Esophagus mucosa (tissue), 1 donor: ENCODE measurements around the gene DQX1. TPM values are rescaled to one million over a fixed set of nuclear protein-coding genes. Genes with fewer than 3 reads are reported as not detected.
"Not testable (repeated sequence)": the region's sequence is repeated elsewhere in the genome, so short reads cannot be mapped to it uniquely, and the experiment has no call there.

Source experiments
- ATAC-seq: fragments of 200-7000 bp; cut with Tn5 transposase; one replicate; pipeline ENCODE4 v1.9.1; 2020
- total RNA-seq: library from RNA; stranded (reverse); gene quantifications from one replicate; pipeline ENCODE4 v1.2.4, GENCODE V29; 2023
- donor health status: DM: yes; HTN: yes; CAD: no.

The DQX1 gene
- total RNA-seq, 1 donor from 2014 or later, result 5.6 TPM

DNA sequence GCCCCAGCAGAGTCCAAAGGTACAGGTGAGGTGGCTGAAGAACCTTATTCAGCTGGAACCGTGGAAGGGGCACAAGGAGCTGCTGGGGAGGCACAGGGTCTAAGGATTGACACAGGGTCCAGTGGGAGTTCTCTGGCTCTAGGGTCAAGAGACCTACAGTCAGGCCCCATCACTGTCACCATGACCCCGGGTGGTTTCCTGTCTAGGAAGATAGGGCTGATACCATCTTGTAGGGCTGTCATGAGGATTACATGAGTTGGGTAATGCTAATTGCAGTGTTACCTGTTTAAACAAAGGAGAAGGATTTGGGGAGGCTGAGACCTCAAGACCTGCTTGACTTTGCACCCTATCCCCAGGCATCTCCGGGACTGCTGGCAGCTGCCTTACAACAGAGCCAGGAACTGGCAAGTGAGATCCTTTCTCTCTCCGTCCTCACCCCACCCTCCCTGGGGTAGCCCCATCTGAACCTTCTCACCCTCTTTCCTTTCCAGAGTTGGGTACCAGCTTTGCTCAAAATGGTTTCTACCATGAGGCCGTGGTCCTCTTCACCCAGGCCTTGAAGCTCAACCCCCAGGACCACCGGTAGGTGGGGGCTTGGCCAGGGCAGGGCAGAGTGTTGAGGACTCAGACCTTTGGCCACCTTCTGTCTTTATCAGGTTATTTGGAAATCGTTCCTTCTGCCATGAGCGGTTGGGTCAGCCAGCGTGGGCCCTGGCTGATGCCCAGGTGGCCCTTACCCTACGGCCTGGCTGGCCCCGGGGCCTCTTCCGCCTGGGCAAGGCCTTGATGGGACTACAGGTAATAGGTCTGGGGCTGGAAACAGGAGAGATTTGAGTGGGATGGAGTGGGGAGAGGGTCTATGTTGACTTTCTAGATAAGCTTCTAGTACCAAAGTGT lies 34.1 kb downstream of the DQX1 start:
- no peak for ATAC-seq

DNA sequence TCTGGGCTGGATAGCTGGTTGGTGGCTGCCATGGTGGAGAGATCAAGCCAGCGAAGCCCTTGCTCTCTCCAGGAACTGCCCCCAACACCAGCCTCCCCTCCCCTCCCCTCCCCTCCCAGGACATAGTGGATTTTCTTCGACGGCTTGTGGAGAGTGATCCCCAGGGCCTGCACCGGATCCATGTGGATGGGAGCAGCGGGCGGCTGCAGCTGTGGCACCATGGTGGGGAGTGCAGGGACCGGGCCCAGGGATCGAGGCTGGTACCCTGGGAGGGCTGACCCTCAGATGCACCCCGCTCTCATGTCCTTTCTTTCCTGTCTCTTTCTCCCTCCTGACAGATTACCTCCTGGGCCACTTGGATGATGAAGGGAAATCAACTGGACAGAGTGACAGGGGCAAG lies 36.1 kb downstream of the DQX1 start:
- no peak for ATAC-seq

DNA sequence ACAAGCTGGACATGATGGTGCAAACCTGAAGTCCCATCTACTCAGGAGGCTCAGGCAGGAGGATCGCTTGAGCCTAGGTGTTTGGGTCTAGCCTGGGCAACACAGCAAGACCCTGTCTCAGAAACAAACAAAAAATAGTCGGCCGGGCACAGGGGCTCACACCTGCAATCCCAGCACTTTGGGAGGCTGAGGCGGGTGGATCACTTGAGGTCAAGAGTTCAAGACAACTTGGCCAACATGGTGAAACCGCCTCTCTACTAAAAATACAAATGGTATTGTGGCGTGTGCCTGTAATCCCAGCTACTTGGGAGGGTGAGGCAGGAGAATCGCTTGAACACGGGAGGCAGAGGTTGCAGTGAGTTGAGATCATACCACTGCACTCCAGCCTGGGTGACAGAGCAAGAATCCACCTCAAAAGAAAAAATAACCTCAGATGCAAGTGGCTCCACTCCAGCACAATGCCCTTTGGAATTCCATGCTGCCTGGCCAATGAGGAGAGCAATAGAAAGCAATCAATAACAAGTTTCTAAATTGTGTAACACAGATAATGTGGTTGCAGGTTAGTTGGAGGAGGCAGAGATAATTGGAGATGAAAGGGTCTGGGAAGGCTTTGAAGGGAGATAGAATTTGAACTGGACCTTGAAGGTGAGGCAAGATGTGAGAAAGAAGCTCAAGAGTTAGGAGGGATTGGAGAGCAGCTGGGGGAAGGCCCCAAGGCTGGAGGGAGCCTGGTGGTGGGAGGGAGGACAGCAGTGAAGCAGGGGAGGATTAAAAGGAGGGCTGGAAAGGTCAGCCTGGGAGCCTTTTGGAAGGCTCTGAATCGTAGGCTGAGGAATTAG lies 37.2 kb downstream of the DQX1 start:
- no peak for ATAC-seq

GRCh38 chr2:74486141-74486540 lies 39.9 kb downstream of the DQX1 start:
- ATAC-seq, result no peak

GRCh38 chr2:74483675-74484164 lies 42.3 kb downstream of the DQX1 start:
- ATAC-seq, result not testable (repeated sequence)

GRCh38 chr2:74482801-74483674 lies 43.0 kb downstream of the DQX1 start, which contains the start of the genes CCDC142 and TTC31:
CCDC142 (minus strand) TSS chr2:74482998; CDS start chr2:74482837, 161 bp downstream.
TTC31 (plus strand) TSS chr2:74483081; CDS start chr2:74483096, 15 bp downstream.
- peak; percentile 98 for ATAC-seq

GRCh38 chr2:74481961-74482800 lies 43.9 kb downstream of the DQX1 start:
- peak; percentile 51 for ATAC-seq

DNA sequence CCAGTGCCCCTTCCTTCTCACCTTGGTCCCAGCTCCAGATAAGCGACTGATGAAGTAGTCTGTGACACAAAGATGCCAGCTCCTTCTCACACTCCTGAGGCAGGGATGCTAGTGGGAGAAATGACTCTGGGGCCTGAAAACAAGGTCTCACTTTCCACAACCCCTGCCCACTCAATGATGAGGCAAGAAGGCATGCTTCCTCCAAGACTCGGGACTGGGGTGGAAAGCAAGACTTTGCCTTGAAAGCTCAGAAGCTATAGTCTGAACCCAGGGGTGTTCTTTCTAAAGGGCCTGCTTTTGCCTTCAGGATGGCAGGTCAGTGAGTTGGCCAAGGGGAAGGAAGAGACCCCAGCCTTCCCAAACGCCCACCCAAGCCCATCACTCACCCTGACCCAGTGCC lies 44.6 kb downstream of the DQX1 start:
- no peak for ATAC-seq

DNA sequence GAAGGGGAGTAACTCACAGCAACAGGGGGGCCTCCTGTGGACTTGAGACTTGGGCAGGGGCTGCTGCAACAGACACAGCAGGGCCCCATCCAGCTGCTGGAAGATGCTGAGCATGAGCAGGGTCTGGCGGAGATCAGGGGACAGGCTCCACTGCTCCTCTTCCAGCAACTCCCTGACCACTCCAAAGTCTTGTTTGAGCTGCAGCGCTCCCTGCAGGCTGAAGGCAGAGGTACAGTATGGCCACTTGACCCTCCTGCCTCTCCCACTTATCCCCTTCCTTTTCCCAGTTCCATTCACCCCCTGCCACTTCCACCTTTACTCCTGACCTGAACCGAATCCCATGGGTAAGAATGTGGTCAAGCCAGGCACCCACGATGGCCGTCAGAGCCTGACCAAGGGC lies 51.1 kb downstream of the DQX1 start:
- no peak for ATAC-seq

- no peak for ATAC-seq
Measured at GRCh38 chr2:74474481-74474880, 51.5 kb downstream of the DQX1 start.

GRCh38 chr2:74472945-74473258 lies 53.1 kb downstream of the DQX1 start:
- ATAC-seq, result peak; percentile 4

GRCh38 chr2:74472086-74472944 lies 53.7 kb downstream of the DQX1 start, which contains the start of gene MRPL53:
MRPL53 (minus strand) TSS chr2:74472680; CDS start chr2:74472660, 20 bp downstream.
- peak; percentile 95 for ATAC-seq

DNA sequence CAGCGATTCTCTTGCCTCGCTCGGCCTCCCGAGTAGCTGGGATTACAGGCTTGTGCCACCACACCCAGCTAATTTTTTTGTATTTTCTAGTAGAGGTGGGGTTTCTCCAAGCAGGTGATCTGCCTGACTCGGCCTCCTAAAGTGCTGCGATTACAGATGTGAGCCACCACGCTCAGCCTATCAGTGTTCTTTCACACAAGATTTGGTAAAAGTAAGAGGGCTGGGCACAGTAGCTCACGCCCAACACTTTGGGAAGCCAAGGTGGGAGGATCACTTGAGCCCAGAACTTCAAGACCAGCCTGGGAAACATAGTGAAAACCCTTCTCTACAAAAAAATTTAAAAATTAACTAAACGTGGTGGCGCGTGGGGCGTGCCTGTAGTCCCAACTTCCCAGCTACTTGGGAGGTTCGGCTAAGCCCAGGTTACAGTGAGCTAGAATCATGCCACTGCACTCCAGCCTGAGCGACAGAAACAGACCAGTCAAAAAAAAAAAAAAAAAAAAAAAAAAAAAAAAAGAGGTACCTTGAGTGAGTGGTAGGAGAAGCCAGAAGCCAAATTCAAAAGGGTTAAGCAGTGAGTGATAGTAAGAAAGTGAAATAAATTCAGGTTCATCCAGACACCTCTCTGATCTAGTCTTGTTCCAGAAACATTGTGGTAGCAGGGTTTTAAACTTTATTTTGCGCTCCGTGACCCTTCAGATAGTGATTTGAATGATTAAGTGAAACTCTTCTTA lies 54.5 kb downstream of the DQX1 start:
- ATAC-seq, result peak; percentile 45

DNA sequence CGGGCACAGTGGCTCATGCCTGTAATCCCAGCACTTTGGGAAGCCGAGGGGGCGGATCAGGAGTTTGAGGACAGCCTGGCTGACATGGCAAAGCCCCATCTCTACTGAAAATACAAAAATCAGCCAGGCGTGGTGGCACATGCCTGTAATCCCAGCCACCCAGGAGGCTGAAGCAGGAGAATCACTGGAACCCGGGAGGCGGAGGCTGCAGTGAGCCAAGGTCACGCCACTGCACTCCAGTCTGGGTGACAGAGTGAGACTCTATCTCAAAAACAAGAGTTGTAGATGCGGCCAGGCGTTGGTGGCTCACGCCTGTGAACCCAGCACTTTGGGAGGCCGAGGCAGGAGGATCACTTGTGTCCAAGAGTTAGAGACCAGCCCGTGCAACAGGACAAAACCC lies 55.3 kb downstream of the DQX1 start:
- not testable (repeated sequence) for ATAC-seq

Other genes with a start within 250 kb of the DQX1 start
- 0.56 TPM for gene SLC4A5, start 182.8 kb downstream of the DQX1 start, total RNA-seq
- 86.4 TPM for gene DCTN1, start 145.9 kb downstream of the DQX1 start, total RNA-seq
- gene C2orf81, start 104.6 kb downstream of the DQX1 start, total RNA-seq, result 0.56 TPM
- 4.3 TPM for gene WDR54, start 104.5 kb downstream of the DQX1 start, total RNA-seq
- 18.3 TPM for gene RTKN, start 84.3 kb downstream of the DQX1 start, total RNA-seq
- gene INO80B, start 71.1 kb downstream of the DQX1 start, total RNA-seq, result 22.6 TPM
- gene WBP1, start 67.8 kb downstream of the DQX1 start, total RNA-seq, result 30.6 TPM
- 22.6 TPM for gene MOGS, start 60.8 kb downstream of the DQX1 start, total RNA-seq
- gene MRPL53, start 53.6 kb downstream of the DQX1 start, total RNA-seq, result 87.5 TPM
- gene CCDC142, start 43.2 kb downstream of the DQX1 start, total RNA-seq, result 4.6 TPM
- 10.5 TPM for gene TTC31, start 43.1 kb downstream of the DQX1 start, total RNA-seq
- gene LBX2, start 26.6 kb downstream of the DQX1 start, total RNA-seq, result 0.32 TPM
- gene PCGF1, start 18.5 kb downstream of the DQX1 start, total RNA-seq, result 20.6 TPM
- not detected for gene TLX2, start 11.8 kb downstream of the DQX1 start, total RNA-seq
- 74.2 TPM for gene AUP1, start 3.5 kb upstream of the DQX1 start, total RNA-seq
- 17.9 TPM for gene HTRA2, start 3.7 kb upstream of the DQX1 start, total RNA-seq
- 0.52 TPM for gene LOXL3, start 27.7 kb upstream of the DQX1 start, total RNA-seq
- gene DOK1, start 28.5 kb upstream of the DQX1 start, total RNA-seq, result 0.56 TPM
- gene M1AP, start 122.1 kb upstream of the DQX1 start, total RNA-seq, result 1.6 TPM
- gene SEMA4F, start 128.0 kb upstream of the DQX1 start, total RNA-seq, result 1.4 TPM